ENCODE results near the gene ISCA2.
"Not testable (repeated sequence)": the region's sequence is repeated elsewhere in the genome, so short reads cannot be mapped to it uniquely, and the experiment has no call there.

GRCh38 chr14:74536336-74536735 is 42.8 kb downstream of the ISCA2 start:
- not testable (repeated sequence) for TF ChIP-seq EZH2 (IDR thresholded peaks at IDR 0.05); POLR2AphosphoS5 (IDR thresholded peaks at IDR 0.05; ENCODE audit: borderline replicate concordance, low read depth, low read length)
